NCI-H2227 (cell line): ENCODE results near the gene RNF220.

Experiments
- DNase-seq: peaks from one replicate; lab custom pipeline; 2025; ENCODE audit not compliant: unreplicated experiment; lab: John Stamatoyannopoulos, UW

The RNF220 gene

GRCh38 chr1:44631333-44631646 is 226.2 kb downstream of the RNF220 start:
- no peak for DNase-seq

GRCh38 chr1:44631647-44632539 is 226.8 kb downstream of the RNF220 start:
- peak; percentile 92 for DNase-seq

GRCh38 chr1:44632598-44632997 is 227.5 kb downstream of the RNF220 start:
- peak; percentile 41 for DNase-seq

- no peak for DNase-seq
Observed at GRCh38 chr1:44634606-44635189, 229.6 kb downstream of the RNF220 start.

GRCh38 chr1:44635439-44635838 is 230.4 kb downstream of the RNF220 start:
- DNase-seq = no peak

- no peak for DNase-seq
Observed at GRCh38 chr1:44636083-44636687, 231.1 kb downstream of the RNF220 start.

- no peak for DNase-seq
Observed at GRCh38 chr1:44636688-44637598, 231.9 kb downstream of the RNF220 start.

GRCh38 chr1:44637702-44638411 is 232.8 kb downstream of the RNF220 start:
- peak; percentile 62 for DNase-seq

- no peak for DNase-seq
Observed at GRCh38 chr1:44640200-44640853, 235.3 kb downstream of the RNF220 start.

GRCh38 chr1:44641126-44642102 is 236.4 kb downstream of the RNF220 start:
- no peak for DNase-seq

- no peak for DNase-seq
Observed at GRCh38 chr1:44642255-44642654, 237.2 kb downstream of the RNF220 start.

GRCh38 chr1:44642925-44643324 is 237.9 kb downstream of the RNF220 start:
- no peak for DNase-seq

- no peak for DNase-seq
Observed at GRCh38 chr1:44643721-44644334, 238.8 kb downstream of the RNF220 start.

- no peak for DNase-seq
Observed at GRCh38 chr1:44644806-44645205, 239.8 kb downstream of the RNF220 start.

- DNase-seq = no peak
Observed at GRCh38 chr1:44645476-44646244, 240.6 kb downstream of the RNF220 start.

- DNase-seq = no peak
Observed at GRCh38 chr1:44646261-44647110, 241.4 kb downstream of the RNF220 start.

- no peak for DNase-seq
Observed at GRCh38 chr1:44647896-44648295, 242.8 kb downstream of the RNF220 start.
